ENCODE data around the gene UTS2R. TPM values are rescaled to one million over a fixed set of nuclear protein-coding genes. Genes with fewer than 3 reads are reported as not detected.
"Not testable (repeated sequence)": the region's sequence is repeated elsewhere in the genome, so short reads cannot be mapped to it uniquely, and the experiment has no call there.

UTS2R gene
- total and polyA plus RNA-seq, 3 donors from 2014 or later, result 0.32 to 28.1 (median 3.8) TPM

DNA sequence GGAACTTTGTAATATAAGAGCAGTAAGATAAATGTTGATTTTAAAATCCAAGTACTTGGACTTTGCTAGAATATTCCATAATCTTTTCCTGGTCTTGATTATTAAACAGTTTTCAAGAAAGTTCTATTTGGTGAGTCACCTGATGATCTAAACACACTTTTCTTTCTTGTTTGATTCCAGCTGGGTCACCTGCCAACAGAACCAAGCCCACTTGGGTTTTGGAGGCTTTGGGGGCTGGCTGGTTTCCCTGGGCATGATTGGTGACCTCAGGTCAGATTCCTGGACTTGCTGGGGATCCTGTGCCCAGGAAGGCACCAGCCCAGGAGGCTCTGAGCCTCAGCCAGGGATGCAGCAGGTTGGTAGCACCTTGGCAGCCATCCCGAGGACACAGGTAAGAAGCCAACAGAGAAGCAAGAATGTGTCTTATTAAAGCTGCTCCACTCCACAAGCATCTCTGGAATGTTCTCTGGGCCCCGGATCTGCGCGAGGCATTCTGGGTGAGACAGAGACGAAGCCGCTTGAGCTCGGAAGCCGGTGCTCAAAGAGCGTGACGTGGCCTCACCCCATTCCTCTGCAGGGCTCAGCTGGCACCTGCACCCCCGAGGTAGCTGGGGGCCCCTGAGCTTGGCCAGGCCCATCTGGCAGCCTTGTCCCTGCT is 15.7 kb upstream of the UTS2R start:
- no peak for TF ChIP-seq POLR2A (IDR thresholded peaks at IDR 0.05)
- TF ChIP-seq, protein P1, sequence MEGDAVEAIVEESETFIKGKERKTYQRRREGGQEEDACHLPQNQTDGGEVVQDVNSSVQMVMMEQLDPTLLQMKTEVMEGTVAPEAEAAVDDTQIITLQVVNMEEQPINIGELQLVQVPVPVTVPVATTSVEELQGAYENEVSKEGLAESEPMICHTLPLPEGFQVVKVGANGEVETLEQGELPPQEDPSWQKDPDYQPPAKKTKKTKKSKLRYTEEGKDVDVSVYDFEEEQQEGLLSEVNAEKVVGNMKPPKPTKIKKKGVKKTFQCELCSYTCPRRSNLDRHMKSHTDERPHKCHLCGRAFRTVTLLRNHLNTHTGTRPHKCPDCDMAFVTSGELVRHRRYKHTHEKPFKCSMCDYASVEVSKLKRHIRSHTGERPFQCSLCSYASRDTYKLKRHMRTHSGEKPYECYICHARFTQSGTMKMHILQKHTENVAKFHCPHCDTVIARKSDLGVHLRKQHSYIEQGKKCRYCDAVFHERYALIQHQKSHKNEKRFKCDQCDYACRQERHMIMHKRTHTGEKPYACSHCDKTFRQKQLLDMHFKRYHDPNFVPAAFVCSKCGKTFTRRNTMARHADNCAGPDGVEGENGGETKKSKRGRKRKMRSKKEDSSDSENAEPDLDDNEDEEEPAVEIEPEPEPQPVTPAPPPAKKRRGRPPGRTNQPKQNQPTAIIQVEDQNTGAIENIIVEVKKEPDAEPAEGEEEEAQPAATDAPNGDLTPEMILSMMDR (IDR thresholded peaks at IDR 0.05), result no peak
- no peaks in the 10 kb centered on the region for H3K4me1 ChIP-seq
- no peaks in the 10 kb centered on the region for H3K27me3 ChIP-seq
- H3K36me3 ChIP-seq (ENCODE audit: low read depth, missing control alignments), result no peaks in the 10 kb centered on the region
- intact Hi-C loops (cut with DNase I; ENCODE audit: low total_unique reads), result loop anchor here (10.0 kb wide), 1 partner anchor 59 kb away; the partner anchor contains the start of genes HEXD and OGFOD3
- 77 to 80% methylated on average over 11 of the region's 11 CpGs for WGBS, 2 donors
- H3K4me3 ChIP-seq, result no peak overlapping the region
- no peak for DNase-seq
- no peaks in the 10 kb centered on the region for H3K9me3 ChIP-seq
- no peak overlapping the region for H3K27ac ChIP-seq

DNA sequence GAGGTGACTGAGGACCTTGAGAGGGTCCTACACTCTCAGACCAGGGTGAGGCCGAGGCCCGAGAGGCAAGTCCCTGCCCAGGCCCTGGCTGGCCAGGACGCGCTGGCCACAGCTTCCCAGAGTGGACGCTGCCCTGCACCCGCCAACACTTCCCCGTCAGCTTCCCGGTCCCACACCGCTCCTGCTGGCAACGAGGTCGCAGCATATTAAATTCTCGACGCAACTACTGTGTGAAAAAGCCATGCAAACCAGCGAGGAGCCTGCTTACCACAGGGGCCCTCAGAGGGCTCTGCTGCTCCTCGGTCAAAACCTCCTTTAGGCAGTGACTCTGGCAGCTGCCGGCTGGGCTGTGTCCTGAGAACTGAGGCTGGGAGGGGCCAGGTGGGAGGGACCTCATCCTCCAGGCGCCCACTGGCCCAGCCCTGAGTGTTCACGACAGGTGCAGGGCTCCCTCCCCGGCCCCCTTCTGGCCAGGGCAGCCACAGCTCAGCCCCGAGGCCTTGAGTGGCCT is 14.7 kb upstream of the UTS2R start:
- whole genome bisulfite sequencing, 2 donors, result 64 to 73% methylated on average over 14 to 18 of the region's 20 CpGs
- DNase-seq, result no peak
- Histone ChIP-seq H3K9me3 (no peaks in the 10 kb centered on the region), H3K27me3 (no peaks in the 10 kb centered on the region), H3K4me1 (no peaks in the 10 kb centered on the region), H3K36me3 (ENCODE audit: low read depth, missing control alignments) (no peaks in the 10 kb centered on the region), H3K27ac (no peak overlapping the region), H3K4me3 (no peak overlapping the region)
- intact Hi-C loops (cut with DNase I; ENCODE audit: low total_unique reads), result loop anchor here (10.0 kb wide), 1 partner anchor 58 kb away; the partner anchor contains the start of genes HEXD and OGFOD3
- TF ChIP-seq, protein P1 (IDR thresholded peaks at IDR 0.05), result no peak
- no peak for TF ChIP-seq POLR2A (IDR thresholded peaks at IDR 0.05)

DNA sequence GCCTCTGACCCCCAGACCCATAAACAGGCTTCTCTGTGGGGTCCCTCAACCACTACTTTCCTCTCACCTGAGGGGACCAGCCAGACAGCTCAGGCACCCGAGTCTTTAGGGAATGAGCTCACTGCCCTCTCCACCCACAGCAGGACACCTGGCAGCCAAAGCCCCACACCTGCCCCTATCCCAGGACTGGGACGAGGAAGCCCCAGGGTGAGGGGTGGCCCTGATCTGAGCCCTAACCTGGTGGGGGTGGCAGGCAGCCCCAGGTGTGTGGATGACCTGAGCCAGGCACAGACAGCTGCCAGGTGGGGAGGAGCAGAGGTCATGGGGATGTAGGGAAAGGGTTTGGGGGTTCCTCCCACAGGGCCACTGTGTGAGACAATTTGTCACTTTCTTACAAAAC is 14.2 kb upstream of the UTS2R start:
- 71 to 81% methylated on average over 2 of the region's 2 CpGs for WGBS, 2 donors

DNA sequence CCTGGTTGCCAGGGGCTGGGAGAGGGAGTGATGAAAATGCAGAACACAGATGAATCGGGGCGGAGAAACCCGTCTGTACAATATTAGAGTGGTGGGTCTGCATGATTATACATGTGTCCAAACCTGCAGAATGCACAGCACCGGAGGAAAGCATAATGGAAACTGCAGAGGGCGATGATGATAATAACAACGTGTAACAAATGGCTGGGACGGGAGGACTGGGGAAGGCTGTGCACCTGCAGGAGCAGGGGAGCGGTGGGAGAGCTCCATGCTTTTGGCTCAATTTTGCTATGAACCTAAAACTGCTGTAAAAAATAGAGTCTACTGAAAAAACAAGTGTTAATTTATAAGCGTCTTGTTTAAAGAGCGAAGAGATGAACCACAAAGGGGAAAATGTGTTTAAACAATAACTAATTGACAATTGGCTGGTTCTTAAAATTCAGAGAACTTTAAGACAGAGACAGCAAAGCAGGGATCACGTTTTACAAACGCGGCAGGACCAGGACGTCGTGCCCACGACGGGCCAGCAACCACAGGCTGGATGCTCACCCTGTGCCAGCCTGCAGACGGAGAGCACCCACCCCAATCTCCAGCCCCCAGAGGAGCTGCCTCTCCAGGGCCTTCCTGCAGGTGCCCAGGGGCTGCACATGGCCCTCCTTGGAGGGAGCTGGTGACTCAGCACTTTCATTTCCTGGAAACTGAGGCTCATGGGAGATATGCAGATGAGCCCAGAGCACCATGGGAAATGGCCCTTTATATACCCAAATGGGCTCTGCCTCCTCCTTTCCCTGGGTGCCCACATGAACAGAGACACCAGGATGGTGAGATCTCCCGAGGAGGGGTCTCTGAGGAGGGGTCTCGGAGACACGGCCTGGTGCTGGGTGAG is 12.9 kb upstream of the UTS2R start, which contains the start of gene TEX19:
Gene TEX19 (plus strand): TSS at position 783 of the 886 bp plus-strand sequence. CDS start 2,904 bp downstream, outside the sequence.
- Histone ChIP-seq H3K36me3 (ENCODE audit: low read depth, missing control alignments) (no peaks in the 10 kb centered on the region), H3K27me3 (no peaks in the 10 kb centered on the region), H3K27ac (no peak within 1 kb of the TSS), H3K4me3 (no peak within 1 kb of the TSS), H3K9me3 (no peaks in the 10 kb centered on the region), H3K4me1 (no peaks in the 10 kb centered on the region)
- no peak for DNase-seq
- TF ChIP-seq, protein P1 (IDR thresholded peaks at IDR 0.05), result no peak
- TF ChIP-seq POLR2A (IDR thresholded peaks at IDR 0.05), result no peak
- intact Hi-C loops (cut with DNase I; ENCODE audit: low total_unique reads), result loop anchor here (10.0 kb wide), 1 partner anchor 56 kb away; the partner anchor contains the start of genes HEXD and OGFOD3
- 66 to 71% methylated on average over 21 of the region's 21 CpGs for WGBS, 2 donors

More for the DNA sequence above, 14.2 kb upstream of the UTS2R start:
- H3K4me3 ChIP-seq, result no peak overlapping the region
- no peaks in the 10 kb centered on the region for H3K36me3 ChIP-seq (ENCODE audit: low read depth, missing control alignments)
- H3K9me3 ChIP-seq, result no peaks in the 10 kb centered on the region
- TF ChIP-seq POLR2A (IDR thresholded peaks at IDR 0.05), result no peak
- TF ChIP-seq, protein P1 (IDR thresholded peaks at IDR 0.05), result no peak
- H3K4me1 ChIP-seq, result no peaks in the 10 kb centered on the region
- no peak for DNase-seq
- intact Hi-C loops (cut with DNase I; ENCODE audit: low total_unique reads), result loop anchor here (10.0 kb wide), 1 partner anchor 57 kb away; the partner anchor contains the start of genes HEXD and OGFOD3
- no peak overlapping the region for H3K27ac ChIP-seq
- no peaks in the 10 kb centered on the region for H3K27me3 ChIP-seq

DNA sequence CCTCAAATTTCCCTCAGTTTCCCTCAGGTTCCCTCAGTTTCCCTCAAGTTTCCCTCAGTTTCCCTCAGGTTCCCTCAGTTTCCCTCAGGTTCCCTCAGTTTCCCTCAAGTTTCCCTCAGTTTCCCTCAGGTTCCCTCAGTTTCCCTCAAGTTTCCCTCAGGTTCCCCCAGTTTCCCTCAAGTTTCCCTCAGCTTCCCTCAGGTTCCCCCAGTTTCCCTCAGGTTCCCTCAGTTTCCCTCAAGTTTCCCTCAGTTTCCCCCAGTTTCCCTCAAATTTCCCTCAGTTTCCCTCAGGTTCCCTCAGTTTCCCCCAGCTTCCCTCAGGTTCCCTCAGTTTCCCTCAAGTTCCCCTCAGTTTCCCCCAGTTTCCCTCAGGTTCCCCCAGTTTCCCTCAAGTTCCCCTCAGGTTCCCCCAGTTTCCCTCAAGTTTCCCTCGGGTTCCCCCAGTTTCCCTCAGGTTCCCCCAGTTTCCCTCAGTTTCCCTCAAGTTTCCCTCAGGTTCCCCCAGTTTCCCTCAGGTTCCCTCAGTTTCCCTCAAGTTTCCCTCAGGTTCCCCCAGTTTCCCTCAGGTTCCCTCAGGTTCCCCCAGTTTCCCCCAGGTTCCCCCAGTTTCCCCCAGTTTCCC is 12.0 kb upstream of the UTS2R start:
- WGBS, 2 donors, result 67 to 80% methylated on average over 1 of the region's 1 CpG
- not testable (repeated sequence) for H3K4me3 ChIP-seq; H3K27ac ChIP-seq; H3K9me3 ChIP-seq; H3K4me1 ChIP-seq; H3K36me3 ChIP-seq (ENCODE audit: low read depth, missing control alignments); DNase-seq; H3K27me3 ChIP-seq
- intact Hi-C loops (cut with DNase I; ENCODE audit: low total_unique reads), result loop anchor here (10.0 kb wide), 1 partner anchor 55 kb away; the partner anchor contains the start of genes HEXD and OGFOD3
